ENCODE measurements around the gene LAIR2. TPM values are rescaled to one million over a fixed set of nuclear protein-coding genes. Genes with fewer than 3 reads are reported as not detected.
A peak's percentile ranks its signal among the peaks of the same experiment; 100 is the strongest.

Gene LAIR2
- total and polyA plus RNA-seq, 12 donors, result 0.91 to 1.4 TPM; not detected in 10

DNA sequence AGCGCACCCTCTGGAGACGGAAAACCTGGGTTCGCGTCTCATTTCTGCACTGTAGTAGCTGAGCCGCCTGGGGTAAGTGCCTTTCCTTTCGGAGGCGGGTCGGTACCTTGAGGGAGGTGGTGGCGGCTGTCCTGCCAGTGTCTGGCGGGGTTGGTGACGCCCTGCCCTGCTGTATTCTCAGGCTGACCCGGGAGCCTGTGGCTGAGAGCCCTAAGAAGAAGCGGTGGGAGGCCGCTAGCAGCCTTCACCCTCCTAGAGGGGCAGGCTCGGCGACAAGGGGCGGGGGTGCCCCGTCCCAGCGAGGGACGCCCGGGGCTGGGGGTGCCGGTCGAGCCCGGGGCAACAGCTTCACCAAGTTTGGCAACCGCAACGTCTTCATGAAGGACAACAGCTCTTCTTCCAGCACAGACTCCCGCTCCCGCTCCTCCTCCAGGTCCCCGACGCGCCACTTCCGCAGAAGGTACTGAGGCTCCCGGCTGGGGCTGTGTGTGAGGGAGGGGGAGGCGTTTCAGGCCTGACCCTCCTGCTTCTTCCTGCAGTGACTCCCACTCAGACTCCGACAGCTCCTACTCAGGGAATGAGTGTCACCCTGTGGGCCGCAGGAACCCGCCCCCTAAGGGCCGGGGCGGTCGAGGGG, 46.7 kb upstream of the LAIR2 start:
- H3K4me1 ChIP-seq (replicated peaks in 1 of 2), result peaks cover 4 to 17% of the 10 kb centered on the region in 2 donors
- intact Hi-C loops (cut with DNase I), result no loop called here

DNA sequence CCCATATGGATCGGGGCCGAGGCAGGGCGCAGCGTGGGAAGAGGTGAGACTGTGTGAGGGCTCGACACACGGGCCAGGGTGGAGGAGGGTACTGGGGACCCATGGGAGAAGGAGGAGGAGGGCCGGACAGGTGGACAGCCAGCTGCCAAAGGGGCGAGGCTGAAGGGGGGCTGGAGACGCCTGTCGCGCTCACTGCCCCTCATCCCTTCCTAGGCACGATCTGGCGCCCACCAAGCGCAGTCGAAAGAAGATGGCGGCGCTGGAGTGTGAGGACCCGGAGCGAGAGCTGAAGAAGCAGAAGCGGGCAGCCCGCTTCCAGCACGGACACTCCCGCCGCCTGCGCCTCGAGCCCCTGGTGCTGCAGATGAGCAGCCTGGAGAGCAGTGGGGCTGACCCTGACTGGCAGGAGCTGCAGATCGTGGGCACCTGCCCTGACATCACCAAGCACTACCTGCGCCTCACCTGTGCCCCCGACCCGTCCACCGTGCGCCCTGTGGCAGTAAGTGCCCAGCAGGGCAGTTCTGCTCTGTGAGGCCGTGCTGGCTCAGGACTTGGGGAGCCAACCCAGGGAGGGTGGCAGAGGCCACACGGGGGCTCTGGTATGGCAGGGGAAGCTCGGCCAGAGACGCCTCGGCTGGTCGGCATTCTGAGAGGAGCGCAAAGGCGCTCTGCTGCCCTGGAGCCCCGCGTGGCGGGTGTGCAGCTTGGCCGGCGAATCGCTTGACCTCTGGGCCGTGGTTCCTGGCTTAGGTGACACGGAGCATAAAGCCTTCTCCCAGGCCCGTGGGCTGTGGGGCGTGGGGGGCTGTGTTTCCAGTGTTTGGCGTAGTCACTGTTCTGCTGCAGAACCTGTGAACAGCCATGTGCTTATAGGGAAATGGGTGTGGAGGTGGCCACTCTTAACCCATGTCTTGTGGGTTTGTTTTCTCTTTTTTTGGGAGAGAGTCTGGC, 45.9 kb upstream of the LAIR2 start:
- no peak overlapping the region for H3K27ac ChIP-seq

More for the DNA sequence above, 46.7 kb upstream of the LAIR2 start:
- peaks cover 0 to 99% of the 10 kb centered on the region in 2 donors for H3K36me3 ChIP-seq (replicated peaks in 1 of 2)
- no peak overlapping the region for H3K4me3 ChIP-seq
- WGBS, 4 donors, result 93 to 94% (median 93%) methylated on average over 33 to 40 of the region's 40 CpGs
- TF ChIP-seq POLR2A (IDR thresholded peaks at IDR 0.05), result no peak
- TF ChIP-seq, protein P1, sequence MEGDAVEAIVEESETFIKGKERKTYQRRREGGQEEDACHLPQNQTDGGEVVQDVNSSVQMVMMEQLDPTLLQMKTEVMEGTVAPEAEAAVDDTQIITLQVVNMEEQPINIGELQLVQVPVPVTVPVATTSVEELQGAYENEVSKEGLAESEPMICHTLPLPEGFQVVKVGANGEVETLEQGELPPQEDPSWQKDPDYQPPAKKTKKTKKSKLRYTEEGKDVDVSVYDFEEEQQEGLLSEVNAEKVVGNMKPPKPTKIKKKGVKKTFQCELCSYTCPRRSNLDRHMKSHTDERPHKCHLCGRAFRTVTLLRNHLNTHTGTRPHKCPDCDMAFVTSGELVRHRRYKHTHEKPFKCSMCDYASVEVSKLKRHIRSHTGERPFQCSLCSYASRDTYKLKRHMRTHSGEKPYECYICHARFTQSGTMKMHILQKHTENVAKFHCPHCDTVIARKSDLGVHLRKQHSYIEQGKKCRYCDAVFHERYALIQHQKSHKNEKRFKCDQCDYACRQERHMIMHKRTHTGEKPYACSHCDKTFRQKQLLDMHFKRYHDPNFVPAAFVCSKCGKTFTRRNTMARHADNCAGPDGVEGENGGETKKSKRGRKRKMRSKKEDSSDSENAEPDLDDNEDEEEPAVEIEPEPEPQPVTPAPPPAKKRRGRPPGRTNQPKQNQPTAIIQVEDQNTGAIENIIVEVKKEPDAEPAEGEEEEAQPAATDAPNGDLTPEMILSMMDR (IDR thresholded peaks at IDR 0.05), result no peak
- no peak for DNase-seq
- H3K27me3 ChIP-seq, result no peaks in the 10 kb centered on the region
- H3K27ac ChIP-seq, result no peak overlapping the region
- no peaks in the 10 kb centered on the region for H3K9me3 ChIP-seq (replicated peaks in 1 of 3)

DNA sequence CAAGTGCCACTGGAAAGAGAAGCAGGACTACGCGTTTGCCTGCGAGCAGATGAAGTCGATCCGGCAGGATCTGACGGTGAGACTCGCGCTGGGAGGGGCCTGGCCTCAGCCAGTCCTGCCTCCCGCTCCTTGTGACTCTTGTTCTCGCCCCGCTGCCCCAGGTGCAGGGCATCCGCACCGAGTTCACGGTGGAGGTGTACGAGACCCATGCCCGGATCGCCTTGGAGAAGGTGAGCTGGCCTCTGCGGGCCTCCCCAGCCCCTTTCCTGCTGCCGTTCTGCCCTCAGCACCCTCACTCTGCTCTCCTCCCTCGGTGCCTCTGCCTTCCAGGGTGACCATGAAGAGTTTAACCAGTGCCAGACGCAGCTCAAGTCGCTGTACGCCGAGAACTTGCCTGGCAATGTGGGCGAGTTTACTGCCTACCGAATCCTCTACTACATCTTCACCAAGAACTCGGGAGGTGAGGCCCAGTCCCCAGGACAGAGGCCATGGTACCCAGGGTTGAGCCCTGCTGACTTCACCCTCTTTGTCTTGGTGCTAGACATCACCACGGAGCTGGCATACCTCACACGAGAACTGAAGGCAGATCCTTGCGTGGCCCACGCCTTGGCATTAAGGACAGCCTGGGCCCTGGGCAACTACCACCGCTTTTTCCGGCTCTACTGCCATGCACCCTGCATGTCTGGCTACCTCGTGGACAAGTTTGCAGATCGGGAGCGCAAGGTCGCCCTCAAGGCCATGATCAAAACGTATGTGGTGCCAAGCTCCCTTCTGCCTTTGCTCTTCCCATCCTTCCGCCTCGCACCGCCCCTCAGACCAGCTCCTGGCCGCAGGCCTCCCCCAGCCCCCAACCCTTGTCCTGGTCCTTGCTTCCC, 44.6 kb upstream of the LAIR2 start:
- no peak overlapping the region for H3K4me3 ChIP-seq
- 79 to 86% (median 81%) methylated on average over 36 to 42 of the region's 42 CpGs for WGBS, 4 donors
- no peaks in the 10 kb centered on the region for H3K27me3 ChIP-seq
- TF ChIP-seq POLR2A (IDR thresholded peaks at IDR 0.05), result no peak
- TF ChIP-seq, protein P1 (IDR thresholded peaks at IDR 0.05), result no peak
- no peak for DNase-seq
- H3K9me3 ChIP-seq (replicated peaks in 1 of 3), result no peaks in the 10 kb centered on the region
- H3K4me1 ChIP-seq (replicated peaks in 1 of 2), result peaks cover 11 to 25% of the 10 kb centered on the region in 2 donors
- intact Hi-C loops (cut with DNase I), result no loop called here
- H3K36me3 ChIP-seq (replicated peaks in 1 of 2), result peaks cover 0 to 95% of the 10 kb centered on the region in 2 donors
- H3K27ac ChIP-seq, result peak overlapping the region in 1 of 5 donors; percentile 73

More for the DNA sequence above, 45.9 kb upstream of the LAIR2 start:
- Histone ChIP-seq H3K4me1 (replicated peaks in 1 of 2) (peaks cover 0 to 14% of the 10 kb centered on the region in 2 donors), H3K4me3 (no peak overlapping the region), H3K36me3 (replicated peaks in 1 of 2) (peaks cover 0 to 100% of the 10 kb centered on the region in 2 donors), H3K27me3 (no peaks in the 10 kb centered on the region), H3K9me3 (replicated peaks in 1 of 3) (no peaks in the 10 kb centered on the region)
- TF ChIP-seq, protein P1 (IDR thresholded peaks at IDR 0.05), result no peak
- TF ChIP-seq POLR2A (IDR thresholded peaks at IDR 0.05), result no peak
- intact Hi-C loops (cut with DNase I), result no loop called here
- WGBS, 4 donors, result 93 to 96% (median 93%) methylated on average over 30 to 51 of the region's 51 CpGs
- no peak for DNase-seq
